GM21367 (cell line): ENCODE data around the gene ULK4.
"Not testable (repeated sequence)": the region's sequence is repeated elsewhere in the genome, so short reads cannot be mapped to it uniquely, and the experiment has no call there.

Source experiments
- ATAC-seq: cut with Tn5 transposase; IDR thresholded peaks from one replicate; pipeline ENCODE4 v1.9.1; 2021; ENCODE audit not compliant: unreplicated experiment

The ULK4 gene

GRCh38 chr3:41961751-41962679 is at the start of gene ULK4:
Gene ULK4 (minus strand): TSS chr3:41962103. CDS start chr3:41954759, 7,344 bp downstream.
- ATAC-seq: peak; percentile 93

GRCh38 chr3:42010530-42010929 is 48.6 kb upstream of the ULK4 start:
- no peak for ATAC-seq

DNA sequence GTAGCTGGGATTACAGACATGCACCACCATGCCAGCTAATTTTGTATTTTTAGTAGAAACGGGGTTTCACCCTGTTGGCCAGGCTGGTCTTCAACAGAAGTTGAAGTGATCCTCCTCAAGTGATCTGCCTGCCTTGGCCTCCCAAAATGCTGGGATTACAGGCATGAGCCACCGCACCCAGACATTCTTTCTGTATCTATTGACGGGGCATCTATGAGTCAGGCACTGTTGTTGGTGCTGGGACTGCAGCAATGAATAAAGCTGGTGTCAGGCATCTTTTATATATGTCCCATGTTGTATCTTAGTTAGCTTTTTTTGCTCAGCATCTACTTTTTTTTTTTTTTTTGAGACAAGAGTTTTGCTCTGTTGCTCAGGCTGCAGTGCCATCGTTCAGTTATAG is 47.6 kb upstream of the ULK4 start:
- no peak for ATAC-seq

- no peak for ATAC-seq
Measured at GRCh38 chr3:42007785-42008184, 45.9 kb upstream of the ULK4 start.

DNA sequence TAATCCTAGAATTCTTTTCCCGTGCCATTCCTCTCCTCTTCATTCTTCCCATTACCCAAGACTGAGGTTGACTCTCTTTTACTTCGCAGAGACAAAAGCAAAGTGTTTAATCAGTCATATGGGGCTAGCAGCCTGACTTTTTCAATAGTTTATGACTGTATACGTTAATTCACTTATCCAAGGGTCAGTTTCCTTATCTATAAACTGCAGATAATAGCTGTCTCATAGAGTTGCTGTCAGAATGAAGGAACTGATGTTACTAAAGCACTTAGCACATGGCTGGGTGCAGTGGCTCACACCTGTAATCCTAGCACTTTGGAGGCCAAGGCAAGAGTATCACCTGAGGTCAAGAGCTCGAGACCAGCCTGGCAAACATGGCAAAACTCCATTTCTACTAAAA is 43.5 kb upstream of the ULK4 start:
- ATAC-seq: no peak

GRCh38 chr3:42002790-42003189 is 40.9 kb upstream of the ULK4 start:
- ATAC-seq: no peak

- ATAC-seq: no peak
Measured at GRCh38 chr3:42001777-42002176, 39.9 kb upstream of the ULK4 start.

DNA sequence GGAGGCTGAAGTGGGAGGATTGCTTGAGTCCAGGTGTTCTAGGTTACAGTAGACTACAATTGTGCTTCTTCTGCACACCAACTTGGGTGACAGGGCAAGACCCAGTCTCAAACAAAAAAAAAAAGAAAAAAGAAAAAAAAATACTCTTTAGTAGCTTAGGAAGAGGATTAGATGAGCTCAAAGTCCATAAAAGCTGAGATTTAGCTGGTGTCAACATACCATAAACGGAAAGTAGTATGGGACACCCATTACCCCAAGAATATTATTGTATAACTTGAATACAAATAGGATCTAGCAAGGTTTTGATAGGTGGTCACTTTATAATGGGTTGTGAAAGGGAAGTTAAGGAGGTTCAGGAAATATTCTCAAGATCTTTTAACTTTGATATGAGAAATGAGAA is 38.0 kb upstream of the ULK4 start:
- no peak for ATAC-seq

GRCh38 chr3:41997702-41998550 is 36.0 kb upstream of the ULK4 start:
- no peak for ATAC-seq

DNA sequence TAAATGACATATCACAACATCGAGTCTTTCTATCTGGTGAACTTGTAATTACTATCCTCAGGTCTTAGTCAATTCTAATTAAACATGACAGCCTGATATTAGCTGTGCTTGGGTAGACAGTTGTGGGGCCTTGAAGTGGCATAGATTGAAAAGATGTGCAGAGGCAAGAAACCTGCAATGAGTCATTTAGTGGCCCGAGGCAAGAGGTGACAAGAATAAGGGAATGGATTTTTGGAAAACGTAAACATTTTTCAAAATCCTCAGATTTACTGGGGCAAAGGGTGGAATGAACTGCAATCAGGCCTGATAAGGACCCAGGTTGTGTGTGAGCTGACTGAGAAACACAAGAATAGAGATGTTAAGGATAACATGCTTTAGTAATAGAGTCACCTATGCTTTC is 29.5 kb upstream of the ULK4 start:
- no peak for ATAC-seq

DNA sequence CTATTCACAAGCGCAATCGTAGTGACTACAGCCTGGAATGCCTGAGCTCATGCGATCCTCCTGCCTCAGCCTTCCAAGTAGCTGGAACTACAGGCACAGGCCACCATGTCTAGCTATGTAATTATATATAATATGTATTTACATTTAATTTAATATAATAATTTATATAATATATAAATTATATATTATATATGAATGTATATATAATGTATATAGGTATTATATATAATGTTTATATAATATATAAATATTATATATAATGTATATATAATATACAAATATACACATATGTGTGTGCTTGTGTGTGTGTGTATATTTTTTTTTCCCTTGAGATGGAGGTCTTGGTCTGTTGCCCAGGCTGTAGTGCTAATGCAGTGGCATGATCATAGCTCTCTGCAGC is 27.6 kb upstream of the ULK4 start:
- ATAC-seq: no peak

DNA sequence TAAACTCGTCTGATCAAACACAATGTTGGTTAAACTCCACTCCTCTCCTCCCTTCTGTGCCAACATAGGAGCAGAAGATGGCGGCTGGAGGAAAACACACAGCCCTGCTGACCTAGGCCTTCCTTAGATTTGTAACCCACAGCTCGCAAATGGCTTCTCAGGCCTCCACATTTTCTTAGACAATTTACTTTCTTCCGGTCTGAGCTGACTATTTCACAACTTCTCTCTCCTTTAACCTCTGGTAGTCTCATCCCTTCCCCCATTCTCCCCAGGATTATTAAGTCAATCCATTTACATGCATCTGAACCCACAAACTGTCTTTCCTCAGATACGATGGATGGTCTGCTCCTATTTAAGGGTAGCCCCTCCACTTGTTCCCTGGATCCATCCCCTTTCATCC is 25.7 kb upstream of the ULK4 start:
- no peak for ATAC-seq

- no peak for ATAC-seq
Measured at GRCh38 chr3:41986561-41986960, 24.7 kb upstream of the ULK4 start.

- ATAC-seq: no peak
Measured at GRCh38 chr3:41985018-41985417, 23.1 kb upstream of the ULK4 start.

DNA sequence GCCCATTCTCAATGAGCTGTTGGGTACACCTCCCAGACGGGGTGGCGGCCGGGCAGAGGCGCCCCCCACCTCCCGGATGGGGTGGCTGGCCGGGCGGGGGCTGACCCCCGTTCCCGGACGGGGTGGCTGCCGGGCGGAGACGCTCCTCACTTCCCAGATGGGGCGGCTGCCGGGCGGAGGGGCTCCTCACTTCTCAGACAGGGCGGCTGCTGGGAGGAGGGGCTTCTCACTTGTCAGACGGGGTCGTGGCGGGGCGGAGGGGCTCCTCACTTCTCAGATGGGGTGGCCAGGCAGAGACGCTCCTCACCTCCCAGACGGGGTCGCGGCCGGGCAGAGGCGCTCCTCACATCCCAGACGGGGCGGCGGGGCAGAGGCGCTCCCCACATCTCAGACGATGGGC is 21.2 kb upstream of the ULK4 start:
- not testable (repeated sequence) for ATAC-seq

DNA sequence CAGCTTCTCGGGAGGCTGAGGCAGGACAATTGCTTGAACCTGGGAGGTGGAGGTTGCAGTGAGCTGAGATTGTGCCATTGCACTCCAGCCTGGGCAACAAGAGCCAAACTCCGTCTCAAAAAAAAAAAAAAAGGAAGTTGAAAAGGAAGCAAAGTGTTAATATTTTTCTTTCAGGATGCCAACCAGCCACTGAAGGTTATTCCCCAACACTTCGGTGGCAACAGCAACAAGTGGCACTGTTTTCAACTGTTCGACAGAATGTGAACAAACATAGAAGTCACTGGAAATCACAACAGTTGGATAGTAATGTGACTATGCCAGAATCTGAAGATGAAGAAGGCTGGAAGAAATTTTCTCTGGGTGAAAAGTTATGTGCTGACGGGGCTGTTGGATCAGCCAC is 15.5 kb upstream of the ULK4 start:
- not testable (repeated sequence) for ATAC-seq

- no peak for ATAC-seq
Measured at GRCh38 chr3:41975416-41976103, 13.7 kb upstream of the ULK4 start.

- ATAC-seq: no peak
Measured at GRCh38 chr3:41974223-41974622, 12.3 kb upstream of the ULK4 start.

DNA sequence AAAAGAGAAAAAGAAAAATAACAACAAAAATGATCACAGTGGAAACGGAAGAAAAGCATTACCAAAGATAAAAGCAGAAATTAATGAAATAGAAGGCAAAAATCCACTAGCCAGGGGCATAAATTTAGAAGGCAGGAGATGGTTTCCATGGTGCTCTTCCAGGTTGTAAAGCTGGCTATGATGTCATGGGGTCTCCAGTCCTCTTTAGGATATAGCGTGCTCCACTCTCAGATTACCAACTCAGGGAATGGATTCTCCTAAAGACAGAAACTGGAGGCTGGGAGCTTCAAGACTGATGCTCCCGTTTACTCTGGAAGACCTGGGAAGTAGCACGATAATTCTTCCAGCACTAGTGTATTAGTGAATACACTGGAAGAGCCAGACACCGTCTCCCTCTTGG is 10.9 kb upstream of the ULK4 start:
- no peak for ATAC-seq

GRCh38 chr3:41966206-41966605 is 4.3 kb upstream of the ULK4 start:
- ATAC-seq: no peak

- no peak for ATAC-seq
Measured at GRCh38 chr3:41963823-41964222, 1.9 kb upstream of the ULK4 start.
